B cell (primary cell): ENCODE data around the gene TIMM17A.

ENCODE experiments used
- CTCF ChIP-seq: fragments of 200-600 bp; IDR thresholded peaks from one replicate; pipeline ENCODE4 v1.8.0; 2022; ENCODE audit warnings: antibody characterized with exemption, mild to moderate bottlenecking
- EZH2 ChIP-seq: IDR thresholded peaks from 2 replicates; pipeline ENCODE4 v1.6.1; 2012; ENCODE audit warnings: borderline replicate concordance, low read depth, mild to moderate bottlenecking, moderate library complexity, low read length; ENCODE audit not compliant: insufficient read depth, poor library complexity, severe bottlenecking

GRCh38 chr1:202007304-202007703 is 52.0 kb downstream of the TIMM17A start:
- TF ChIP-seq EZH2 = no peak
- TF ChIP-seq CTCF = no peak
